HepG2 (cell line): ENCODE measurements around the gene RAP1GAP2. TPM values are rescaled to one million over a fixed set of nuclear protein-coding genes. Genes with fewer than 3 reads are reported as not detected.

ENCODE experiments used
- FOSL1 ChIP-seq: sonication (generic); formaldehyde crosslinking; IDR thresholded peaks from 2 replicates; pipeline ENCODE4 v1.9.0; 2021; ENCODE audit warnings: missing genetic modification reagents, borderline replicate concordance
- KDM1A ChIP-seq: IDR thresholded peaks from 2 replicates; pipeline ENCODE4 v1.6.1; 2016; ENCODE audit warnings: missing compliant biosample characterization
- TEAD3 ChIP-seq: optimal IDR thresholded peaks from 2 replicates; pipeline ENCODE3; 2016; ENCODE audit warnings: borderline replicate concordance
- ZFP62 ChIP-seq: sonication (generic); formaldehyde crosslinking; IDR thresholded peaks from 2 replicates; pipeline ENCODE4 v1.4.0; 2020; ENCODE audit warnings: missing genetic modification reagents
- ZNF235 ChIP-seq: sonication (generic); formaldehyde crosslinking; IDR thresholded peaks from 2 replicates; pipeline ENCODE4 v1.8.1; 2023; ENCODE audit warnings: mild to moderate bottlenecking, missing genetic modification reagents, borderline replicate concordance
- ZNF503 ChIP-seq: sonication (generic); formaldehyde crosslinking; IDR thresholded peaks from 2 replicates; pipeline ENCODE4 v1.4.0; 2020; ENCODE audit warnings: missing genetic modification reagents
- ZNF609 ChIP-seq: sonication (generic); formaldehyde crosslinking; IDR thresholded peaks from 2 replicates; pipeline ENCODE4 v1.4.0; 2020; ENCODE audit warnings: mild to moderate bottlenecking, missing genetic modification reagents, borderline replicate concordance
- ZNF629 ChIP-seq: sonication (generic); formaldehyde crosslinking; conservative IDR thresholded peaks from 2 replicates; pipeline ENCODE4 v1.5.0; 2020; ENCODE audit warnings: missing genetic modification reagents
- ZNF740 ChIP-seq: sonication (generic); formaldehyde crosslinking; IDR thresholded peaks from 2 replicates; pipeline ENCODE4 v1.4.0; 2020; ENCODE audit warnings: missing genetic modification reagents
- ZNF781 ChIP-seq: sonication (generic); formaldehyde crosslinking; IDR thresholded peaks from 2 replicates; pipeline ENCODE4 v1.5.1; 2020; ENCODE audit warnings: borderline replicate concordance, mild to moderate bottlenecking, missing genetic modification reagents; ENCODE audit errors: not compliant biosample characterization
- polyA plus RNA-seq, 8 experiments: library from polyadenylated mRNA; depleted of rRNA in 3 of 8; stranded (reverse) in 7 of 8; unstranded in 1 of 8; fragments of >200 nt; fragmentation: Illumina TruSeq in 4 of 8; extraction: Trizol in 4 of 8; gene quantifications; 2 replicates each; pipeline versions ENCODE4 v1.2.1 to v1.2.3, GENCODE V29; 2011 to 2016; ENCODE audit warnings: low read depth in 4 of 8, missing spikeins in 1 of 8, mixed read lengths in 1 of 8; ENCODE audit not compliant: insufficient read depth in 1 of 8
- total RNA-seq, 5 experiments: library from RNA; depleted of rRNA; stranded (reverse); fragments of >200 nt; fragmentation: Illumina TruSeq; extraction: Trizol; gene quantifications; 2 replicates each; pipeline ENCODE4 v1.2.3, GENCODE V29; 2016; ENCODE audit warnings: low read depth in 1 of 5
- TF ChIP-seq, protein P1 (sequence below): sonication (generic); formaldehyde crosslinking; IDR thresholded peaks from 2 replicates; pipeline ENCODE4 v1.5.1; 2020; ENCODE audit warnings: mild to moderate bottlenecking, missing genetic modification reagents, moderate library complexity
- TF ChIP-seq, protein P2 (sequence below): sonication (generic); formaldehyde crosslinking; IDR thresholded peaks from 2 replicates; pipeline ENCODE4 v1.4.0; 2020; ENCODE audit warnings: missing genetic modification reagents, borderline replicate concordance

The RAP1GAP2 gene
- total and polyA plus RNA-seq, 2 of the 13 experiments (the other 11 are each of a cell fraction or from before 2014, with no cell fraction given) = 10.9 to 12.0 TPM

GRCh38 chr17:3048727-3049471 lies 252.7 kb downstream of the RAP1GAP2 start (continued):
- TF ChIP-seq ZNF629 (CRISPR knock-in tag) (no peak), ZNF235 (CRISPR knock-in tag) (no peak), ZNF740 (no peak), ZNF503 (CRISPR knock-in tag) (no peak), ZNF609 (no peak), TEAD3 (peak; percentile 82), KDM1A (CRISPR knock-in tag) (no peak), ZNF781 (no peak), FOSL1 (CRISPR knock-in tag) (no peak), ZFP62 (no peak)
- TF ChIP-seq, protein P1, sequence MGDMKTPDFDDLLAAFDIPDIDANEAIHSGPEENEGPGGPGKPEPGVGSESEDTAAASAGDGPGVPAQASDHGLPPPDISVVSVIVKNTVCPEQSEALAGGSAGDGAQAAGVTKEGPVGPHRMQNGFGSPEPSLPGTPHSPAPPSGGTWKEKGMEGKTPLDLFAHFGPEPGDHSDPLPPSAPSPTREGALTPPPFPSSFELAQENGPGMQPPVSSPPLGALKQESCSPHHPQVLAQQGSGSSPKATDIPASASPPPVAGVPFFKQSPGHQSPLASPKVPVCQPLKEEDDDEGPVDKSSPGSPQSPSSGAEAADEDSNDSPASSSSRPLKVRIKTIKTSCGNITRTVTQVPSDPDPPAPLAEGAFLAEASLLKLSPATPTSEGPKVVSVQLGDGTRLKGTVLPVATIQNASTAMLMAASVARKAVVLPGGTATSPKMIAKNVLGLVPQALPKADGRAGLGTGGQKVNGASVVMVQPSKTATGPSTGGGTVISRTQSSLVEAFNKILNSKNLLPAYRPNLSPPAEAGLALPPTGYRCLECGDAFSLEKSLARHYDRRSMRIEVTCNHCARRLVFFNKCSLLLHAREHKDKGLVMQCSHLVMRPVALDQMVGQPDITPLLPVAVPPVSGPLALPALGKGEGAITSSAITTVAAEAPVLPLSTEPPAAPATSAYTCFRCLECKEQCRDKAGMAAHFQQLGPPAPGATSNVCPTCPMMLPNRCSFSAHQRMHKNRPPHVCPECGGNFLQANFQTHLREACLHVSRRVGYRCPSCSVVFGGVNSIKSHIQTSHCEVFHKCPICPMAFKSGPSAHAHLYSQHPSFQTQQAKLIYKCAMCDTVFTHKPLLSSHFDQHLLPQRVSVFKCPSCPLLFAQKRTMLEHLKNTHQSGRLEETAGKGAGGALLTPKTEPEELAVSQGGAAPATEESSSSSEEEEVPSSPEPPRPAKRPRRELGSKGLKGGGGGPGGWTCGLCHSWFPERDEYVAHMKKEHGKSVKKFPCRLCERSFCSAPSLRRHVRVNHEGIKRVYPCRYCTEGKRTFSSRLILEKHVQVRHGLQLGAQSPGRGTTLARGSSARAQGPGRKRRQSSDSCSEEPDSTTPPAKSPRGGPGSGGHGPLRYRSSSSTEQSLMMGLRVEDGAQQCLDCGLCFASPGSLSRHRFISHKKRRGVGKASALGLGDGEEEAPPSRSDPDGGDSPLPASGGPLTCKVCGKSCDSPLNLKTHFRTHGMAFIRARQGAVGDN (CRISPR knock-in tag) = peak; percentile 71
- TF ChIP-seq, protein P2, sequence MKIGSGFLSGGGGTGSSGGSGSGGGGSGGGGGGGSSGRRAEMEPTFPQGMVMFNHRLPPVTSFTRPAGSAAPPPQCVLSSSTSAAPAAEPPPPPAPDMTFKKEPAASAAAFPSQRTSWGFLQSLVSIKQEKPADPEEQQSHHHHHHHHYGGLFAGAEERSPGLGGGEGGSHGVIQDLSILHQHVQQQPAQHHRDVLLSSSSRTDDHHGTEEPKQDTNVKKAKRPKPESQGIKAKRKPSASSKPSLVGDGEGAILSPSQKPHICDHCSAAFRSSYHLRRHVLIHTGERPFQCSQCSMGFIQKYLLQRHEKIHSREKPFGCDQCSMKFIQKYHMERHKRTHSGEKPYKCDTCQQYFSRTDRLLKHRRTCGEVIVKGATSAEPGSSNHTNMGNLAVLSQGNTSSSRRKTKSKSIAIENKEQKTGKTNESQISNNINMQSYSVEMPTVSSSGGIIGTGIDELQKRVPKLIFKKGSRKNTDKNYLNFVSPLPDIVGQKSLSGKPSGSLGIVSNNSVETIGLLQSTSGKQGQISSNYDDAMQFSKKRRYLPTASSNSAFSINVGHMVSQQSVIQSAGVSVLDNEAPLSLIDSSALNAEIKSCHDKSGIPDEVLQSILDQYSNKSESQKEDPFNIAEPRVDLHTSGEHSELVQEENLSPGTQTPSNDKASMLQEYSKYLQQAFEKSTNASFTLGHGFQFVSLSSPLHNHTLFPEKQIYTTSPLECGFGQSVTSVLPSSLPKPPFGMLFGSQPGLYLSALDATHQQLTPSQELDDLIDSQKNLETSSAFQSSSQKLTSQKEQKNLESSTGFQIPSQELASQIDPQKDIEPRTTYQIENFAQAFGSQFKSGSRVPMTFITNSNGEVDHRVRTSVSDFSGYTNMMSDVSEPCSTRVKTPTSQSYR (CRISPR knock-in tag) = no peak
